GM19351 (cell line): ENCODE measurements around the gene CCL2.
"Not testable (repeated sequence)": the region's sequence is repeated elsewhere in the genome, so short reads cannot be mapped to it uniquely, and the experiment has no call there.

Experiments used
- ATAC-seq: cut with Tn5 transposase; IDR thresholded peaks from one replicate; pipeline ENCODE4 v1.9.1; 2021; ENCODE audit warnings: mild to moderate bottlenecking, moderate library complexity; ENCODE audit not compliant: unreplicated experiment

The CCL2 gene

GRCh38 chr17:34254651-34255380, at the start of gene CCL2:
Gene CCL2 (plus strand): TSS chr17:34255285. CDS start chr17:34255350, 65 bp downstream.
- ATAC-seq = no peak

GRCh38 chr17:34205401-34205800, 49.7 kb upstream of the CCL2 start:
- ATAC-seq = no peak

GRCh38 chr17:34206569-34206968, 48.5 kb upstream of the CCL2 start:
- no peak for ATAC-seq

- no peak for ATAC-seq
Observed at GRCh38 chr17:34207572-34207971, 47.5 kb upstream of the CCL2 start.

GRCh38 chr17:34218748-34219147, 36.3 kb upstream of the CCL2 start:
- no peak for ATAC-seq

- ATAC-seq = no peak
Observed at GRCh38 chr17:34219405-34219804, 35.7 kb upstream of the CCL2 start.

GRCh38 chr17:34220045-34220751, 34.9 kb upstream of the CCL2 start:
- no peak for ATAC-seq

GRCh38 chr17:34220752-34221395, 34.2 kb upstream of the CCL2 start:
- no peak for ATAC-seq

- ATAC-seq = no peak
Observed at GRCh38 chr17:34221411-34221810, 33.7 kb upstream of the CCL2 start.

- ATAC-seq = no peak
Observed at GRCh38 chr17:34222722-34223497, 32.2 kb upstream of the CCL2 start.

GRCh38 chr17:34225046-34225445, 30.0 kb upstream of the CCL2 start:
- ATAC-seq = no peak

GRCh38 chr17:34226011-34226743, 28.9 kb upstream of the CCL2 start:
- ATAC-seq = no peak

GRCh38 chr17:34226744-34227034, 28.4 kb upstream of the CCL2 start:
- ATAC-seq = no peak

- not testable (repeated sequence) for ATAC-seq
Observed at GRCh38 chr17:34227293-34227692, 27.8 kb upstream of the CCL2 start.

- ATAC-seq = no peak
Observed at GRCh38 chr17:34227707-34228106, 27.4 kb upstream of the CCL2 start.

- ATAC-seq = no peak
Observed at GRCh38 chr17:34228781-34229180, 26.3 kb upstream of the CCL2 start.

GRCh38 chr17:34230342-34230741, 24.7 kb upstream of the CCL2 start:
- no peak for ATAC-seq

- ATAC-seq = no peak
Observed at GRCh38 chr17:34234616-34235015, 20.5 kb upstream of the CCL2 start.

- no peak for ATAC-seq
Observed at GRCh38 chr17:34235389-34236028, 19.6 kb upstream of the CCL2 start.

- ATAC-seq = no peak
Observed at GRCh38 chr17:34236281-34236892, 18.7 kb upstream of the CCL2 start.
